NCI-H2081 treated with DMSO at 0.1 percent for 48 hours (cell line): Measurements from ENCODE around the gene TPST2.
"Not testable (repeated sequence)": the region's sequence is repeated elsewhere in the genome, so short reads cannot be mapped to it uniquely, and the experiment has no call there.

Experiments
- DNase-seq: peaks from one replicate; lab custom pipeline; 2025; lab: John Stamatoyannopoulos, UW

The TPST2 gene

GRCh38 chr22:26534171-26534855 lies 55.6 kb downstream of the TPST2 start:
- DNase-seq: no peak

DNA sequence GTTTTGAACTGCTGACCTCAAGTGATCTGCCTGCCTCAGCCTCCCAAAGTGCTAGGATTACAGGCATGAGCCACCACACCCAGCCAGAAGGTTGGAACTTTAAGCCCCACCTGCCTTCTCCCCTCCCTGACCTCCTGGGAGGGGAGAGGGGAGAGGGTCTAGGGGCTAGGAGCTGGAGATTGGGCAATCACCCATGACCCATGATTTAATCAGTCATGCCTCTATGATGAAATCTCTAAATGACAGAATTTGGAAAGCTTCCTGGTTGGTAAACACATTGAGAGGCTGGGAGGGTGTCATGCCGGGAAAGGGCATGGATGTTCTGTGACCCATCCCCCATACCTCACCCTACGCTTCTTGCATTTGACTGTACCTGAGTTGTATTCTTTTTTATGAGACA lies 60.6 kb downstream of the TPST2 start:
- no peak for DNase-seq

GRCh38 chr22:26528518-26528917 lies 61.4 kb downstream of the TPST2 start:
- not testable (repeated sequence) for DNase-seq

DNA sequence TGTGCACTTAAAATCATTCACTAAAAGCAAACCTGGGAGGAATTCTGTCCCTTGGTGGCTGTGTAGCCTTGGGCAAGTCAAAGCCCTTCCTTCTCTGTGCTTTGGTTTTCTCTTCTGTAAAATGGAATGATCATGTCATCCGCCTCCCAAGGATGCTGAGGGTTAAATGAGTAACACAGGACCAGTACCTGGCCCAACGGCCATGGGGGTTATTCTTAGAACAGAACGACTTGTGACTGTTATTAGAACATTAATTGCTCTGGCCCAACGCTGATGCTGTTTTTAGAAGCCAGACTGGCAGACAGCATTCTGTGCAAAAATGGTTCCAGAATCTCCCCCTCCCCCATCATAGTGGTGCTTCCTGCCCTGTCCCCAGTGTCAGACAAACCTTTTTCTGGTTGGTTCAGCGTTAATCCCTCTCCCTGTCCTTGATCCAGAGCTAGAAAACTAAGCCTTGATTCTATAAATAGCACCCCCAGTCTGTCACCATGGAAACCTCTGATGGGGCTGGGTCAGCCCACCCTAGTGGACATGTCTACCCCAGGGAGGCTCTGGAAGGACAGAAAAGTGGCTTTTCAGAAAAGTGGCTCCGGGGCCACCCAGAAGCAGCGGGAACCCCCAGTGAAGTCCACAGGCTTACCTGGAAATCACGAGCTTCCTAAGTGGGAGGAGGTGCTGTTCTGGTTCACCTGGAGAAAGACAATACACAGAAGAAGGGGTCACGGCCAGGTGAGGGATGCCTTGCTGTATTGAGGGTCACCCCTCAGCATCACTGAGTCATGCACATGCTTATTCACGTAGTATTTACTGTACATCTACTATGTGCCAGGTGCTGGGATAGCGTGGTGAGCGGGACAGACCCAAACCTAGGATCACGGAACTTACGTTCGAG lies 62.1 kb downstream of the TPST2 start:
- no peak for DNase-seq

DNA sequence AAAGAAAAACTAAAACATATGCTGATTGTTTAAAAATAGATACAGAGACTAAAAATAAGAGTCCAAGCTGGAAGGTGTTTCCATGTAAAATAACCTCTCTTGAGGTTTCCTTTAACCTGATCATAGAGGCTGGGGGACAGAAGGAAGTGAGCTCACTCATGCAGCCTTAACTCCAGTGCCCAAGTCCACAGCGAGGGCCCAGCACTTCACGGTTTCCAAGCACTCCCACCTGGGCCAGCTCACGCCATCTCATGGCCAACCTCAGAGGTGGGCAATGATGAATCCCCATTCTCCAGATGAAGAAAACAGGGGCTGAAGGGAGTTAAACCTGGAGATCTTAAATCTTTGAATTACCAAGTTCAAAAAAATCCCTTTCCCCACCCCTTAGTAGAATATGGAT lies 62.8 kb downstream of the TPST2 start:
- DNase-seq: no peak

GRCh38 chr22:26525946-26526564 lies 63.9 kb downstream of the TPST2 start:
- no peak for DNase-seq

- DNase-seq: no peak
These were observed 65.1 kb downstream of the TPST2 start for GRCh38 chr22:26524870-26525269.

GRCh38 chr22:26522592-26522991 lies 67.3 kb downstream of the TPST2 start:
- DNase-seq: no peak

DNA sequence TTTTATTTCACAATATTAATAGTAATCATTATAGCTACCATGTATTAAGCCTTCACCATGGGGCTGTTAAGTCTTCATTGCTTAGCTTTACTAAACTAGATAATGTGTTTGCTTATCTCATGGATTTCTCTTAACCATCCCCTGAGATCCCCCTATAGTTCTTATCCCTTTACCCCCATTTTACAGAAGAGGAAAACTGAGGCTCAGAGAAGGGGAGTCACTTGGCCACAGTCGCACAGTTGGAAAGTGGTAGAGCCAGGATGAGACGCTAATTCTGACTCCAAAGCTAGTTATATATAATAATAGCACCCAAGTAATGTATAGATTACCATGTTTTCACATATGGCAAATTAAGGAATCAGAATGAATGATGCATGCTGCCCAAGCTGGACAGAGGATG lies 67.9 kb downstream of the TPST2 start:
- no peak for DNase-seq

GRCh38 chr22:26517429-26517828 lies 72.5 kb downstream of the TPST2 start:
- DNase-seq: no peak

GRCh38 chr22:26516503-26516902 lies 73.4 kb downstream of the TPST2 start:
- no peak for DNase-seq

GRCh38 chr22:26515931-26516330 lies 74.0 kb downstream of the TPST2 start:
- no peak for DNase-seq

GRCh38 chr22:26514419-26515161 lies 75.3 kb downstream of the TPST2 start:
- no peak for DNase-seq

GRCh38 chr22:26513838-26514237 lies 76.1 kb downstream of the TPST2 start:
- DNase-seq: no peak

GRCh38 chr22:26512149-26512793 lies 77.7 kb downstream of the TPST2 start, which contains the start of gene TFIP11:
Gene TFIP11 (minus strand): TSS chr22:26512473. CDS start chr22:26510272, 2,201 bp downstream.
- peak; percentile 3 for DNase-seq

GRCh38 chr22:26508148-26508547 lies 81.8 kb downstream of the TPST2 start:
- DNase-seq: no peak

DNA sequence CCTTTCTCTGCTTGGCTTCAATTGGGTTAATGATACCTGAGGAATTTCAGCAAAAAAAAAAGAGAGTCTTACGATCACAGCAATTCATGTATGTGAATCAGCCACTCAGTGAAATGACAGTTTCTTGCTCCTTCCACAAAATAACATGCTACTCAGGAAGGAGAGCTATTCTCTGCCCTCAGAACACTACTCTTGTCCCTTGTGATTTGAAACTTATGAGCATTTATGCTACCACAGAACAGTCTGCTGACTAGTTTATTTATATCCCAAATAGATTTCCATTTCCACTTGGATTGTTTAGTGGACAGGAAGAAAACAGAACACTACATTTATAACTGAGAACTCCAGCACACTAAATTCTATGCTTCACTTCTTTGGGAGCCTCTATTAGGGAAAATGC lies 86.2 kb downstream of the TPST2 start:
- no peak for DNase-seq

DNA sequence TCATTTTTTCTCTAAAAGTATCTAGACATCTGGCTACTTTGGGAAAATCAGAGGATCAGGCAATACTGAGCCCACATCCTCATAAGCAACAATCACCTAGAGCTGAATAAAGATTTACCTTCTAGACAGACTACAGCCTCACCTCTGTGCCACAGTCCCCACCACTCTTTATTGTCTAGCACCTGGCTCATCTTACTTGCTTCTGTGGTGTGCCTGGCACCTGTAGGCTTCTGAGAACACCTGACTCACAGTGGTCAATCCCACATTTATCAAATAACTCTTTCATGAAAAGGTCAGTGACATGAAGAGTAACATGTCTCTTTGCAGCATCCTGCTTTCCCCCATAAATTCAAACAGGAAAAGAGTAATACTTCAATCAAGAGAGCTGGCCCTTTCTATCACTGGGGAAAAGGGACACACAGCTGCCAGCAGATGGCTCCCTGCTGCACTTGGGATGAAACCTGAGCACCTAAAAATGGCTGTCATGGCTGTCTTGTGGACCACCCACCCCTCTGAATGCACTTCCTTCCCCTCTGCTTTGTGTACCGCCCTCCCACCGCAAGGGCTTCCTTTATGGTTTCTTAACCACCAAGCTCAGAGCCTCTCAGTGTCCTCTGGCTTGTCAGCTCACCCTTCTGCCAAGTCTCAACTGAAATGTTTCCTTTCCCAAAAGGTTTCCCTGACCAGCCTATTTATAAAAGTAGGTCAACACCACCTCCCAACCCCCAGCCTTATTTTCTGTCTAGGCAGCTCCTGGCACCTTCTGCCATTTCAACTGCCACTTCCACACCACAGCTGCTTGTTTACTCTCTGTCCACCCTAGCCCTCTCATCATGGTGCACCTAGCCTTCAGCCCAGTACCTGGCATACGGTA lies 87.0 kb downstream of the TPST2 start:
- DNase-seq: no peak

- DNase-seq: no peak
These were observed 87.9 kb downstream of the TPST2 start for GRCh38 chr22:26501996-26502395.

GRCh38 chr22:26499188-26499703 lies 90.7 kb downstream of the TPST2 start:
- no peak for DNase-seq
